ENCODE results near the gene IL1F10. TPM values are rescaled to one million over a fixed set of nuclear protein-coding genes. Genes with fewer than 3 reads are reported as not detected.

IL1F10 gene
- total and polyA plus RNA-seq, 2 donors (not counting 3 experiments of a cell fraction or from before 2014, with no cell fraction given): not detected

DNA sequence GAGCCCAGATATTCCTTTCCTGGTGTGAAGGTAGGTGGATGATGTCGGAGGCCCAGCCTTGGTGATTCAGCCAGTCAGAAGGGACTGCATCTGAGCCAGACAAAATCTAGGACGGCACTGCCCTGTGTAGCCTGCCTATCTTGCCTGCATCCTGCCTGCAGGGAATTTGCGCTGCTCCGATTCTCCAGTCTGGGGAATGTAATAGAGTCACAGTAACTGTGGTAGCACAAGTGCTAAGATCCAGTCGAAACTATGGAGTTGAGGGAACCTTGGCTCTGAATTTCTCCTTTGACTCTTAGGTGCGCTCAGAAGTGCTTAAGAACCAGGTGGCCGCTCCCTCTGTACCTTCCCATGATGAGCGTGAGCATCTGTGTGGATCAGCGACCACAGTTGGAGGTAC lies 31.0 kb upstream of the IL1F10 start:
- FAIRE-seq: no peak

More for the DNA sequence above, 31.0 kb upstream of the IL1F10 start:
- Histone ChIP-seq H2AFZ (ENCODE audit: low read depth, low read length) (no peak overlapping the region), H4K20me1 (replicated peaks; ENCODE audit: control insufficient read depth, extremely low read depth, insufficient read depth, low read length) (no peaks in the 10 kb centered on the region), H3K27me3 (ENCODE audit: control insufficient read depth in 2 of 2, insufficient read depth in 2 of 2, low read length in 2 of 2) (peaks cover 3% of the 10 kb centered on the region in 2 experiments), H3K9ac (replicated peaks; ENCODE audit: extremely low read depth, insufficient read depth, low read length) (no peak overlapping the region), H3K79me2 (ENCODE audit: control insufficient read depth, insufficient read depth, low read length) (no peaks in the 10 kb centered on the region), H3K27ac (ENCODE audit: insufficient read depth, low read depth, low read length) (no peak overlapping the region), H3K36me3 (ENCODE audit: control insufficient read depth in 2 of 2, extremely low read depth in 1 of 2, insufficient read depth in 2 of 2, low read length in 2 of 2) (no peaks in the 10 kb centered on the region), H3K4me1 (ENCODE audit: control insufficient read depth, extremely low read depth, insufficient read depth, low read length) (no peaks in the 10 kb centered on the region), H3K4me3 (replicated peaks in 1 of 3; ENCODE audit: insufficient read depth in 1 of 3, low read depth in 1 of 3, low read length in 3 of 3) (no peak overlapping the region), H3K4me2 (ENCODE audit: insufficient read depth, low read length) (no peak overlapping the region), H3K9me1 (replicated peaks; ENCODE audit: control insufficient read depth, extremely low read depth, insufficient read depth, low read length) (no peaks in the 10 kb centered on the region), H3K9me3 (replicated peaks; ENCODE audit: control insufficient read depth, insufficient read depth, low read length) (no peaks in the 10 kb centered on the region)
- intact Hi-C loops (cut with micrococcal nuclease) (no loop called here), dilution Hi-C loops (cut with MboI; ENCODE audit: extremely low pct_ligation_motif_present, low sequenced_read_pairs) (no loop called here)
- ChIA-PET POLR2A (no interaction called here), CTCF (no interaction called here)
- no TSS peak for BruUV-seq (replicated peaks)
- TF ChIP-seq MYC (IDR thresholded peaks at IDR 0.05; ENCODE audit: low read depth, low read length): no peak
- no peak for TF ChIP-seq FOS (IDR thresholded peaks at IDR 0.05; ENCODE audit: borderline replicate concordance, insufficient read depth, low read length)
- TF ChIP-seq, protein P1, sequence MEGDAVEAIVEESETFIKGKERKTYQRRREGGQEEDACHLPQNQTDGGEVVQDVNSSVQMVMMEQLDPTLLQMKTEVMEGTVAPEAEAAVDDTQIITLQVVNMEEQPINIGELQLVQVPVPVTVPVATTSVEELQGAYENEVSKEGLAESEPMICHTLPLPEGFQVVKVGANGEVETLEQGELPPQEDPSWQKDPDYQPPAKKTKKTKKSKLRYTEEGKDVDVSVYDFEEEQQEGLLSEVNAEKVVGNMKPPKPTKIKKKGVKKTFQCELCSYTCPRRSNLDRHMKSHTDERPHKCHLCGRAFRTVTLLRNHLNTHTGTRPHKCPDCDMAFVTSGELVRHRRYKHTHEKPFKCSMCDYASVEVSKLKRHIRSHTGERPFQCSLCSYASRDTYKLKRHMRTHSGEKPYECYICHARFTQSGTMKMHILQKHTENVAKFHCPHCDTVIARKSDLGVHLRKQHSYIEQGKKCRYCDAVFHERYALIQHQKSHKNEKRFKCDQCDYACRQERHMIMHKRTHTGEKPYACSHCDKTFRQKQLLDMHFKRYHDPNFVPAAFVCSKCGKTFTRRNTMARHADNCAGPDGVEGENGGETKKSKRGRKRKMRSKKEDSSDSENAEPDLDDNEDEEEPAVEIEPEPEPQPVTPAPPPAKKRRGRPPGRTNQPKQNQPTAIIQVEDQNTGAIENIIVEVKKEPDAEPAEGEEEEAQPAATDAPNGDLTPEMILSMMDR (IDR thresholded peaks at IDR 0.05; ENCODE audit: extremely low read depth in 1 of 2, insufficient read depth in 1 of 2, low read depth in 1 of 2, low read length in 2 of 2): no peak
- TF ChIP-seq EZH2 (IDR thresholded peaks at IDR 0.05; ENCODE audit: borderline replicate concordance, low read depth, low read length, severe bottlenecking): no peak
- no peak for TF ChIP-seq POLR2AphosphoS5 (IDR thresholded peaks at IDR 0.05; ENCODE audit: insufficient read depth, low read depth, low read length)
- TF ChIP-seq, protein P2, sequence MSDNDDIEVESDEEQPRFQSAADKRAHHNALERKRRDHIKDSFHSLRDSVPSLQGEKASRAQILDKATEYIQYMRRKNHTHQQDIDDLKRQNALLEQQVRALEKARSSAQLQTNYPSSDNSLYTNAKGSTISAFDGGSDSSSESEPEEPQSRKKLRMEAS (IDR thresholded peaks at IDR 0.05; ENCODE audit: insufficient read depth, insufficient read length): no peak
- no peak for TF ChIP-seq JUN (IDR thresholded peaks at IDR 0.05; ENCODE audit: borderline replicate concordance, insufficient read depth, insufficient read length, low read depth)
- no peak for TF ChIP-seq GATA2 (IDR thresholded peaks at IDR 0.05; ENCODE audit: insufficient read depth, insufficient read length, low read depth, low read length)
- no peak for TF ChIP-seq POLR2A (IDR thresholded peaks at IDR 0.05; ENCODE audit: low read depth, low read length)
- DNase-seq (ENCODE audit: low read depth, low spot score): no peak

Measured in endothelial cell of umbilical vein (primary cell).